ENCODE measurements around the gene RPF1.
"Not testable (repeated sequence)": the region's sequence is repeated elsewhere in the genome, so short reads cannot be mapped to it uniquely, and the experiment has no call there.

RPF1 gene

GRCh38 chr1:84493747-84494146 lies 14.7 kb downstream of the RPF1 start:
- no peak for DNase-seq

GRCh38 chr1:84496498-84496897 lies 17.4 kb downstream of the RPF1 start:
- DNase-seq: no peak

GRCh38 chr1:84497631-84498275 lies 18.7 kb downstream of the RPF1 start:
- DNase-seq: no peak

GRCh38 chr1:84502927-84503326 lies 23.9 kb downstream of the RPF1 start:
- DNase-seq: peak; percentile 29

GRCh38 chr1:84504580-84505492 lies 25.8 kb downstream of the RPF1 start:
- peak; percentile 28 for DNase-seq

- peak; percentile 83 for DNase-seq
Observed at GRCh38 chr1:84505493-84506001, 26.5 kb downstream of the RPF1 start.

DNA sequence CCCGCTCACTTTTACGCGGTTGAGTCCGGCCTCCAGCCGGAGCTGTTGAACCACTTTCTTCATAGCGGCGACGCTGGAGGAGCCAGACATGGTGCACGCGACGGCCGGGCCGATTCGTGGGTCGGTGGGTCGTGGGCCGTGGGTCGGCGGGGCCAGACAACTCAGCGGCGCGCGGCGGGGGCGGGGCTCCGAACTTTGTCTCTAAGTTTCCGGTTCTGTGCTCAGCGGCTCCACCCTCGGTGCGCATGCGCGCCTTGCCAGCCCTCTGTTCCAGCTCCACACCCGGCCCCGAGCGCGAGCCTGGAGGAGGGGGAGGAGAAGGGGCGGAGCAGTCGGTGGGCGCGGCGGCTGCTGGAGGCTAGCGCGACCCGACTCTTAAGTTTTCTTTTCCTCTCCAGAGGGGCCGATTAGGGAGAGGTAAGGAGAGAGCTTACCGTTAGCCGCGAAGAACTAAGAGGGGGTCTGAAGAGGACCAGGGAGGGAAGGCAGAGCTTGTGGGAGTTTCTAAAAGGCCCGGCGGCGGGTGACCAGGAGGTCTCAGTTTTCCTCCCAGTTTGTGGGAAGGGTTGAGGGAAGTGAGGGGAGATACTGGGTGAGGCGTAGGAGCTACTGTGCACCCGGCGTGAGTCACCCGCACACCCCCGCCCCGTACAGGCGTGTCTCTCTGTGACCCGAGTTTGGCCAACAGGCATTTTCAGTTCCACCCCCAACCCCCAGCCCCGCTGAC lies 27.1 kb downstream of the RPF1 start, which contains the start of the genes GNG5 and SPATA1:
TSS of gene GNG5 (minus strand) at position 580 of the 727 bp plus-strand sequence. CDS start at position 90, 490 bp downstream.
TSS of gene SPATA1 (plus strand) at position 385 of the 727 bp plus-strand sequence. CDS start 9,974 bp downstream, outside the sequence.
- peak; percentile 99 for DNase-seq

DNA sequence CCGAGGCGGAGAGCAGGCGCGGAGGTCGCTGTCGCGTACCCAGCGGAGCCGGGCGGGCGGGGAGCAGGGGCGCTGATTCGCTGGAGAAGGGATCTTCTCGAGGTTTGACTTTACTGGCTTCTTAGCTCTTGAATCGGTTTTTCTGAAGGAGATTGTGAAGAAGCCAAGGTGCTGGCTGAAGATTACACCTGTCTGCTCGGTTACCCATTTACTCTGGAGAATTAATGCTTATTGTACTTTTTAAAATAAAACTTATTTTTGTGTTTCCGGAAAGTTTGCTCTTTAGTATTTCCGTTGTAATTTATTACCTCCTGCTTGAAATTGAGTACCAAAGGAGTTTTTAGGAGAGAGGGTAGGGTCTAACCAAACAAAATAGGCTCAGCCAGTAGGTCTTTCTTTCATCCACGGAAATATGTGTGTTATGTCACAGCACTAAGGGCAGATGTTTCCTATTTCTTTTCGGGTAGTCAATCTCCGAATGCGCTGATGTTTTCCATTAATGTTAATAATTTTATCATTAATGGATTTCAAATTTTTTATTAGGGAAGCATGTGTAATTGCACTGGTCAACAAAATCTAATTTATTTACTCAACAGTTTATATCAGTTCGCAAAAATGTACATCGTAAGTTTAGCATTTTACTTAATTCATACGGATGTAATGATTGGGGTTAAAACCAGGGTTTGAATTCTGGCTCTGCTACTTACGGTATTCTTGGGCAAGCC lies 27.8 kb downstream of the RPF1 start:
- peak; percentile 91 for DNase-seq

DNA sequence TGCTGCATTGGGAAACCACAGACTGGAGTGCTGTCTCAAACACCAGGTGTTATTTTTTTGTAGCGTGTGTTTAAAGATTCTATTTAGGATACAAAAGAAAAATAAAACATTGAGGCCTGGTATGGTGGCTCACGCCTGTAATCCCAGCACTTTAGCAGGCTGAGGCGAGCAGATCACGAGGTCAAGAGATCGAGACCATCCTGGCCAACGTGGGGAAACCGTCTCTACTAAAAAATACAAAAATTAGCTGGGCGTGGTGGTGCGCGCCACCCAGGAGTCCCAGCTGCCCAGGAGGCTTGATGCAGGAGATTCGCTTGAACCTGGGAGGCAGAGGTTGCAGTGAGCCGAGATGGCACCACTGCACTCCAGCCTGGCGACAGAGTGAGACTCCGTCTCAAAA lies 28.8 kb downstream of the RPF1 start:
- not testable (repeated sequence) for DNase-seq

DNA sequence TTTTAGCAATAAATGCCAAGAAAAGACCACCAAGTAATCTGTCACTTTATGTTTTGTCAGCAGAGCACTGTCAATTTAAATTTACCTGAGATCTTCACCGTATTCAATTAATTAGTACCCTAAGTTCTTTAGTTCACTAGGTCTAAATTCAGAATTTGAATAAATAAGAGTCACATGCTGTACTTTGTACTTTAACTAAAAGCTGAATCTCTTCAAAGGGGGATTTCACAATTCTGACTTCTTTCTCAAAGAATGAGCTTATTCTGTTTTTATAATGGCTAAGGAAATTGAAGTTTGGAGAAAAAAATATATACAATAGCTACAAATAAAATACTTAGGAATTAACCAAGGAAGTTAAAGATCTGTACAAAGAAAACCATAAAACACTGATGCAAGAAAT lies 29.4 kb downstream of the RPF1 start:
- no peak for DNase-seq

DNA sequence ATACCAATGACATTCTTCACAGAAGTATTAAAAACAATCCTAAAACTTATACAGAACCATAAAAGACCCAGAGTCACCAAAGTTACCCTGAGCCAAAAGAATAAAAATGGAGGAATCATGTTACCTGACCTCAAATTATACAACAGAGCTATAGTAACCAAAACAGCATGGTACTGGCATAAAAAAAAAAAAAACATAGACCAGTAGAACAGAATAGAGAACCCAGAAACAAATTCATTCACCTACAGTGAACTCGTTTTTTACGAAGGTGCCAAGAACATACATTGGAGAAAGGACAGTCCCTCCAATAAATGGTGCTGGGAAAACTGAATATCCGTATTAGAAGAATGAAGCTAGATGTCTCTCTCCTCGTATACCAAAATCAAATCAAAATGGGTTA lies 30.0 kb downstream of the RPF1 start:
- no peak for DNase-seq

DNA sequence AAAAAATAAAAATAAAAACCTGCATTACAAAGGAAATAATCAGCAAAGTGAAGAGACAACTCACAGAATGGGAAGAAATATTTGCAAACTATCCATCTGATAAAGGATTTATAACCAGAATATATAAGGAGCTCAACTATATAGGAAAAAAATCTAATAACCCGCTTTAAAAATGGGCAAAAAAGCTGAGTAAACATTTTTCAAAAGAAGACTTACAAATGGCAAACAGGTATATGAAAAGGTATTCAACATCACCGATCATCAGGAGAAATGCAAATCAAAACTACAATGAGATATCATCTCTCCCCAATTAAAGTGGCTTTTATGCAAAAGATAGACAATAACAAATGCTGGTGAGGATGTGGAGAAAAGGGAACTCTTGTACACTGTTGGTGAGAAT lies 31.1 kb downstream of the RPF1 start:
- no peak for DNase-seq

GRCh38 chr1:84510668-84511067 lies 31.6 kb downstream of the RPF1 start:
- DNase-seq: no peak

GRCh38 chr1:84524590-84524989 lies 45.5 kb downstream of the RPF1 start:
- no peak for DNase-seq

- no peak for DNase-seq
Observed at GRCh38 chr1:84525779-84526178, 46.7 kb downstream of the RPF1 start.

DNA sequence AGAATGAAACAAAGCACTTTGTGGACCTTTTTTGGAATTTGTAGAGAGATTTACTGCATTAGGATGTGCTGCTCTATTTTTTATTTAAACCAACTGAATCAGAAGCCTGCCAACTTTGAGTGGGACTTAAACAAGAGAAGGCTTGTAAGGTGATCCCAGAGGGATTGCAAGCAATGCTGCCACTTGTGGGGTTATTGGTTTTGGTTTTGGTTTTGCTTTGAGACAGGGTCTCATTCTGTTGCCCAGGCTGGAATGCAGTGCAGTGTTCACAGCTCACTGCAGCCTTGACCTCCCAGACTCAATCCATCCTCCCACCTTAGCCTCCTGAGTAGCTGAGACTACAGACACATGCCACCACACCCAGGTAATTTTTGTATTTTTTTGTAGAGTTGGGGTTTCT lies 59.5 kb downstream of the RPF1 start:
- no peak for DNase-seq

DNA sequence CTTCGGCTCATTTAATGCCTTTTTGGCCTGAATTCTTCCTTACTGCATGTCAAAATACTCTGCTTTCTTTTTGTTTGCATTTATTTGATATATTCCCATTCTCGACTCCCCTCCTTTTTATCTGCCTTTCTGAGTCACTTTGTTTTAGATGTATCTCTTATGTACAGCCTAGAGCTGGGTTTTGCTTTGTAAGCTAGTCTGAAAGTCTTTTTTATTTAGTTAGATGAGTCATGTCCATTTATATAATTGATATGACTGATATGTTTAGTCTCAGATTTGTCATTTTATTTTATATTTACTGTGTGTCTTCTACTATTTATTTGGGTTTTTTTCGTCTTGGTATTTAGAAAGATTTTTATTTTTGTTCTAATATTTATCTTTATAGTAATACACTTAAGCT lies 60.9 kb downstream of the RPF1 start:
- no peak for DNase-seq

GRCh38 chr1:84540759-84541158 lies 61.7 kb downstream of the RPF1 start:
- DNase-seq: no peak

GRCh38 chr1:84541679-84542078 lies 62.6 kb downstream of the RPF1 start:
- DNase-seq: no peak

All from NCI-H82 (cell line).